Cardiac fibroblast (primary cell): ENCODE measurements around the gene ARHGAP19.

Experiments
- DNase-seq, 2 donors: peaks; one replicate each; pipeline versions ENCODE4 v3.0.0 to v3.0.0-alpha.2; 2010; ENCODE audit warnings: low read depth in 2 of 2
- H3K4me3 ChIP-seq, 2 donors: replicated peaks in 1 of 2; 1 replicate in 1 of 2; 2 replicates in 1 of 2; pipeline ENCODE4 v1.5.1; 2011; ENCODE audit warnings: low read depth in 2 of 2, low read length in 2 of 2, mild to moderate bottlenecking in 2 of 2, moderate library complexity in 1 of 2
- TF ChIP-seq, protein P1 (sequence below): IDR thresholded peaks from one replicate; pipeline ENCODE4 v1.5.1; 2011; ENCODE audit warnings: low read depth, mild to moderate bottlenecking, low read length, inconsistent platforms

Gene ARHGAP19

DNA sequence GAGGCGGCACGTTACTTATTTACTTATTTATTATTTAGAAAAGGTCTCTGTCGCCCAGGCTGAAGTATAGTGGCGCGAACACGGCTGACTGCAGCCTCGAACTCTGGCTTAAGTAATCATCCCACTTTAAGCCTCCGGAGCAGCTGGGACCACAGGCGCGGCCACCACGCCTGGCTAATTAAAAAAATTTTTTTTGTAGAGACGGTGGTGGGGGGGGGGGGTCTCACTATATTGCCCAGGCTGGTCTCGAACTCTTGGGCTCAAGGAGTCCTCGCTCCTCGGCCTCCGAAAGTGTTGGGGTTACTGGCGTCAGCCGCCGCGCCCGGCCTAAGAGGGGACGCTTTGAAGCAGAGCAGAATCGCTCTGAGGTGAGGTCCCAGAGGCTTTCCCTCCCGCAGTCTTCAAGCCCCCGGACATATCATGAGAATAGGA, 42.8 kb upstream of the ARHGAP19 start:
- TF ChIP-seq, protein P1, sequence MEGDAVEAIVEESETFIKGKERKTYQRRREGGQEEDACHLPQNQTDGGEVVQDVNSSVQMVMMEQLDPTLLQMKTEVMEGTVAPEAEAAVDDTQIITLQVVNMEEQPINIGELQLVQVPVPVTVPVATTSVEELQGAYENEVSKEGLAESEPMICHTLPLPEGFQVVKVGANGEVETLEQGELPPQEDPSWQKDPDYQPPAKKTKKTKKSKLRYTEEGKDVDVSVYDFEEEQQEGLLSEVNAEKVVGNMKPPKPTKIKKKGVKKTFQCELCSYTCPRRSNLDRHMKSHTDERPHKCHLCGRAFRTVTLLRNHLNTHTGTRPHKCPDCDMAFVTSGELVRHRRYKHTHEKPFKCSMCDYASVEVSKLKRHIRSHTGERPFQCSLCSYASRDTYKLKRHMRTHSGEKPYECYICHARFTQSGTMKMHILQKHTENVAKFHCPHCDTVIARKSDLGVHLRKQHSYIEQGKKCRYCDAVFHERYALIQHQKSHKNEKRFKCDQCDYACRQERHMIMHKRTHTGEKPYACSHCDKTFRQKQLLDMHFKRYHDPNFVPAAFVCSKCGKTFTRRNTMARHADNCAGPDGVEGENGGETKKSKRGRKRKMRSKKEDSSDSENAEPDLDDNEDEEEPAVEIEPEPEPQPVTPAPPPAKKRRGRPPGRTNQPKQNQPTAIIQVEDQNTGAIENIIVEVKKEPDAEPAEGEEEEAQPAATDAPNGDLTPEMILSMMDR, result no peak
- DNase-seq, result no peak
- H3K4me3 ChIP-seq, result peak overlapping the region; percentile 73

DNA sequence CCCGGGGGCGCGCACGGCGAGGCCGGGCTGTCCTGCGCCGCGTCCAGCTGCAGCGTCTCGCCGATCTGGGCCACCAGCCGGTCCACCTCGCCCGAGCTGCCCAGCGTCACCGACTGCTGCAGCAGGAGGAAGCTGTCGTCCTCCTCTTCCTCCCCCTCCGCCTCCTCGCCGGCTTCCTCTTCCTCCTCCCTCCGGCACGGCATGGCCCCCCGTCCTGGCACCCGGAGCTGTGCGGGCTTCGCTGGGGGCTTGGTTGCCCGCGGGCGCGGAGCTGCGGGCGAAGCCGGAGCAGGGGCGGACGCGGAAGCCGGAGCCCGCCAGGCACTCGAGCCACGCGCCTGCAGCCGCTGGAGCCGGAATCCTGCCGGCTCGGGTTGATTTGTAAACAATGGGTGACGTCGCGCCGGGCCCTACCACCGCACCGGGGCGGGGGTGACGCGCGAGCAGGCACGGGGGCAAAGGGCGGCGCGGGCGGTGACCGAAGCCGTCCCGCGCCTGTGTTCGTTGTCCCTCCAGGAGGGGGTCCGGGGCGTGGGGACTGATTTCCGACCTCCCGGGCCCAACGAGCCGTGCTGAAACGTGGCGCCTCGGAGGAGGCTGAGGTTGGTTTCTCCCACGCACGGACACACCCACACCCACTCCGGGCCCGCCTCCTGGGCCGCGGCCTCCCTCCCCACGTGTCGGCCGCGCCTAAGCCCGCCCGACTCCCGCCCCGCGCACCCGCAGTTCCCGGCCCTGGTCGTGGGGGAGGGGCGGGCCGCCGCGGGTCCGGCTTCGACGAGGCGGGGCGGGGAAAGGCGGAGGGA, 42.1 kb upstream of the ARHGAP19 start, which contains the start of gene FRAT2:
Gene FRAT2, minus strand, starts transcription at position 360 of the 806 bp plus-strand sequence. Its CDS starts 157 bp downstream, at position 203.
- peak within 1 kb of the TSS; percentile 73 for H3K4me3 ChIP-seq
- TF ChIP-seq, protein P1, result no peak
- DNase-seq, result peak; percentile 95 to 97

DNA sequence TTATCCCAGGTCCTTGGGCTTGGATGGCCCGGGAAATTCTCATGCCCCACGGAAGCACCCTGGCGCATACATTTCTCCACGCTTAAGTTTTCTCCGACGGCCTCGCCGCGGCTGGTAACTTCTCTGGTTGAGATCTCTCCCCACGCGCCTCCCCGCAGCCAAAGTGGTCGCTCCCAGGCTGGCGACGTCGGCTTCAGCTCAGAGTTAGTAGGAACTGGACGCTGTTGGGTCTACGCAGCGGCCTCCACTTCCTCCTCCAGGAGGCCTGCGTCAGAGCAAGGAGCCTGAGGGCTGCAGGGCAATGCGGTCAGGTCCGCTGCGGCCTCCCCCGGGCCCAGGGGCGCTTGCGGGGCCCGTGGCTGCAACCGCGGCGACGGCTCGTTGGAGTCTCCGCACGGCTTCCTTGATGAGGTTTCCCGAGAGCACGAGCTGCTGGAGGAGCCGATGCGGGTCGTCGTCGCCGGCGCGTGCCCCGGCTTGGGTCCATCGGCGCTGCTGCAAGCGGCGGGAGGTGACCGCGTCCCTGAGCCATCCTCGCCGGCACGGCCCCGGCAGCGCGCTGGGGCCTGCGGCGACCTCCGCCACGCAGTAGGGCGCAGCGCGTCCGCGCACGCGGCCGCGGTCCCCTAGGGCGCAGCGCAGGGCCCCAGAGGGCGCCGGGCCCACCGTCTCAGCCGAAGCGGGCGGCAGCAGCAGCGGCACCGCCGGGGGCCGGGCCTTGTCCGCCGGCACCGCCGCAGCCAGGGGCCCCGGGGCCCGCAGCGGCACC, 41.3 kb upstream of the ARHGAP19 start:
- TF ChIP-seq, protein P1, result no peak
- peak; percentile 52 to 59 for DNase-seq

DNA sequence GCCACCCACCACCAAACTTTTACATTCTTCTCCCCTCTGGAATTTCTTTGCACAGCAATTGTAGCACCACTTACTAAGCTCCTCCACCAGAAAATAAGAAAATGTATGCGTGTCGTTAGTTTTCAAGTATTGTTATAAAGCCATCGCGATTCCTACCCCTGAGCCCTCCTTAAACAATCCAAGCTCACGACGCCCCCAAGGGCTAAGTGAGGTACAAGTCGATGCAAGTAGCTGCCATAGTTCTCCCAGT, 40.8 kb upstream of the ARHGAP19 start:
- DNase-seq, result peak; percentile 49 to 56
- TF ChIP-seq, protein P1, result no peak
- peak overlapping the region; percentile 73 for H3K4me3 ChIP-seq

More for the DNA sequence above, 41.3 kb upstream of the ARHGAP19 start:
- peak overlapping the region; percentile 73 for H3K4me3 ChIP-seq

DNA sequence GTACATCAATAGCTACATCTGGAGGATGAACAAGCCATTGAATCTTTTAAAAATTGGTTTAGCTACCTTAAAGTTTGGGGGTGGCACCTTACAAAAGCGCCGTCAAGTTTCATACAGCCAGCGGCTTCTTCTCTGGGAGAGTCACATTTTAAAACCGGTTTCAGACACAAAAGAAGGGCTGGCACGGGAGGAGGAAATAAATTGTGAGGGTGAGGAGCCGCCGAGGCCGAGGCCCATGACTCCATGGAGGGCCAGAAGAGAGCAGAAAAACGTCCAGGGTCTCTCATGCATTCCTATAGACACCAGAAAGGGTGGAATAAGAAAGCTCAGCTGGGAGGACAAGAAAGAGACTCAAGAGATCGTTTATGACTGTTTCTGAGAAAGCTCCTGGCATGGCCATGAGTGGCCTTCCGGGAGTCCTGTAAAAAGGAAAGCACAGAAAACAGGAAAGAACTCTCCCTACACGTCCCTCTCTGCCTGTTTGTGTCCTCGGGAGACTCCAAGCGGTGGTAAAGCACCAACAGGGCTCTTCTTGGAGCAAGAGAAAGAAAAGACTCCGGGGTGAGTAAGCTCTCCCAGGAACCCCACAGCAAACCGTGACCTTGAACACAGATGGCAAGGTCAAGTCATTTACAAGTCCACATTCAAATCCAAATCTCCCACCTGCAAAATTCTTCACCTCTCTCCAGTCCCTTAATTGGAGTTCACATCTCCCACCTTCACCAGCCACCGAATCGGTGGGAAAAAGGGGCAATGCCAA, 40.3 kb upstream of the ARHGAP19 start:
- peak overlapping the region; percentile 73 for H3K4me3 ChIP-seq
- DNase-seq, result peak; percentile 85 to 89
- TF ChIP-seq, protein P1, result peak; percentile 42

DNA sequence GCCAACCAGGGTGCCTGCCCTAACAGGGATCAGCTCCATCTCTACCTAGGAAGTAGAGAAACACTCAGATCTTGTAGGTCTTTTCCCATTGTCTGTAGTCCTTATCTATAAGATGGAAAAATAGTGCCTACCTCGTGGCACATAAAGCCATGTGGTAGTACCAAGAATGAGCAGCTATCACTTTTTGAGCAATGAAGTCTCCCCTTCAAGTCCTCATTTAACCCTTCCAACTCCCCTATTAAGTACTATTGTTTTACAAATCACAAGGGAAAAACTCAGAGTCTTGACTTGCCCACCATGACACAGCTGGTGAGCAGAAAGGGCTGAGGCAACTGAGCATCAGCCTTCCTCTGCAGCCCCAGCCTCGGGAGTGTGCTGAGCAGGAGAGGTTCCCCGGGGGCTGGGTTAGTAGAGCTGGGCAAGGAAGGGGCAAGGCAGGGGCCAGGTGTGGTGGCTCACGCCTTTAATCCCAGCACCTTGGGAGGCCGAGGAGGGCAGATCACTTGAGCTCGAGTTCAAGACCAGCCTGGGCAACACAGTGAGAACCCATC, 38.8 kb upstream of the ARHGAP19 start:
- H3K4me3 ChIP-seq, result no peak overlapping the region
- TF ChIP-seq, protein P1, result no peak
- DNase-seq, result no peak
